Nephron progenitor cell (in vitro differentiated cells): ENCODE results near the gene ALPL.

Source experiments
- DNase-seq: peaks from one replicate; pipeline ENCODE4 v3.0.0; 2021
- H3K27ac Mint-ChIP-seq: 2 replicates; pipeline ENCODE4 v1.8.0; 2021; ENCODE audit warnings: mild to moderate bottlenecking, moderate library complexity, mixed read lengths
- H3K27me3 Mint-ChIP-seq: 2 replicates; pipeline ENCODE4 v1.8.0; 2021; ENCODE audit warnings: mild to moderate bottlenecking, low read depth, mixed read lengths; ENCODE audit not compliant: poor library complexity
- H3K36me3 Mint-ChIP-seq: 2 replicates; pipeline ENCODE4 v1.8.0; 2021; ENCODE audit warnings: low read depth, mixed read lengths
- H3K4me1 Mint-ChIP-seq: 2 replicates; pipeline ENCODE4 v1.8.0; 2021; ENCODE audit warnings: mixed read lengths
- H3K4me3 Mint-ChIP-seq: 2 replicates; pipeline ENCODE4 v1.8.0; 2021; ENCODE audit warnings: mild to moderate bottlenecking, moderate library complexity, mixed read lengths
- H3K9me3 Mint-ChIP-seq: 2 replicates; pipeline ENCODE4 v1.8.0; 2021; ENCODE audit warnings: mild to moderate bottlenecking, moderate library complexity, mixed read lengths
- CTCF ChIP-seq: fragments of 200-600 bp; sonication (generic); IDR thresholded peaks from 2 replicates; pipeline ENCODE4 v1.5.0; 2021; ENCODE audit warnings: antibody characterized with exemption

Gene ALPL

GRCh38 chr1:21532496-21532895 lies 23.3 kb downstream of the ALPL start:
- Mint-ChIP-seq H3K4me3 (no peak overlapping the region), H3K9me3 (no peaks in the 10 kb centered on the region), H3K27me3 (peaks cover 5% of the 10 kb centered on the region), H3K4me1 (peaks cover 47% of the 10 kb centered on the region), H3K36me3 (no peaks in the 10 kb centered on the region), H3K27ac (no peak overlapping the region)
- TF ChIP-seq CTCF = no peak
- DNase-seq = no peak

- no peaks in the 10 kb centered on the region for H3K9me3 Mint-ChIP-seq
- H3K4me3 Mint-ChIP-seq = no peak overlapping the region
- no peaks in the 10 kb centered on the region for H3K36me3 Mint-ChIP-seq
- H3K27me3 Mint-ChIP-seq = peaks cover 6% of the 10 kb centered on the region
- no peak for TF ChIP-seq CTCF
- peaks cover 53% of the 10 kb centered on the region for H3K4me1 Mint-ChIP-seq
- DNase-seq = no peak
- H3K27ac Mint-ChIP-seq = no peak overlapping the region
Observed at GRCh38 chr1:21532992-21533534, 23.8 kb downstream of the ALPL start.

GRCh38 chr1:21534146-21534545 lies 24.9 kb downstream of the ALPL start:
- peaks cover 9% of the 10 kb centered on the region for H3K27me3 Mint-ChIP-seq
- no peaks in the 10 kb centered on the region for H3K9me3 Mint-ChIP-seq
- H3K4me1 Mint-ChIP-seq = peaks cover 63% of the 10 kb centered on the region
- H3K27ac Mint-ChIP-seq = peak overlapping the region; percentile 59
- no peak for TF ChIP-seq CTCF
- no peak for DNase-seq
- H3K36me3 Mint-ChIP-seq = no peaks in the 10 kb centered on the region
- no peak overlapping the region for H3K4me3 Mint-ChIP-seq

- H3K36me3 Mint-ChIP-seq = no peaks in the 10 kb centered on the region
- no peaks in the 10 kb centered on the region for H3K9me3 Mint-ChIP-seq
- DNase-seq = peak; percentile 41
- peaks cover 11% of the 10 kb centered on the region for H3K27me3 Mint-ChIP-seq
- TF ChIP-seq CTCF = peak; percentile 48
- H3K4me1 Mint-ChIP-seq = peaks cover 60% of the 10 kb centered on the region
- H3K27ac Mint-ChIP-seq = peak overlapping the region; percentile 4
- no peak overlapping the region for H3K4me3 Mint-ChIP-seq
Observed at GRCh38 chr1:21534674-21535378, 25.6 kb downstream of the ALPL start.

- H3K27me3 Mint-ChIP-seq = peaks cover 11% of the 10 kb centered on the region
- H3K4me3 Mint-ChIP-seq = no peak overlapping the region
- no peak for DNase-seq
- no peaks in the 10 kb centered on the region for H3K36me3 Mint-ChIP-seq
- H3K9me3 Mint-ChIP-seq = no peaks in the 10 kb centered on the region
- H3K4me1 Mint-ChIP-seq = peaks cover 59% of the 10 kb centered on the region
- H3K27ac Mint-ChIP-seq = no peak overlapping the region
- no peak for TF ChIP-seq CTCF
Observed at GRCh38 chr1:21536218-21536617, 27.0 kb downstream of the ALPL start.

GRCh38 chr1:21537511-21537931 lies 28.3 kb downstream of the ALPL start:
- no peak for TF ChIP-seq CTCF
- no peaks in the 10 kb centered on the region for H3K36me3 Mint-ChIP-seq
- DNase-seq = no peak
- peaks cover 11% of the 10 kb centered on the region for H3K27me3 Mint-ChIP-seq
- H3K27ac Mint-ChIP-seq = peak overlapping the region; percentile 73
- peaks cover 51% of the 10 kb centered on the region for H3K4me1 Mint-ChIP-seq
- no peak overlapping the region for H3K4me3 Mint-ChIP-seq
- H3K9me3 Mint-ChIP-seq = no peaks in the 10 kb centered on the region
